WI38 (cell line): ENCODE measurements around the gene MAPRE2.

Experiments
- H3K4me3 ChIP-seq: 2 replicates; pipeline ENCODE4 v1.5.1; 2011; ENCODE audit warnings: low read depth, mild to moderate bottlenecking, control low read depth, low read length
- CTCF ChIP-seq: IDR thresholded peaks from 2 replicates; pipeline ENCODE4 v1.5.1; 2012; ENCODE audit warnings: low read depth, mild to moderate bottlenecking, control low read depth, low read length

Gene MAPRE2

GRCh38 chr18:35073186-35074105 is 32.2 kb downstream of the MAPRE2 start:
- no peak for TF ChIP-seq CTCF
- H3K4me3 ChIP-seq = no peak overlapping the region

GRCh38 chr18:35074581-35074980 is 33.4 kb downstream of the MAPRE2 start:
- no peak overlapping the region for H3K4me3 ChIP-seq
- no peak for TF ChIP-seq CTCF

- H3K4me3 ChIP-seq = no peak overlapping the region
- TF ChIP-seq CTCF = no peak
Observed at GRCh38 chr18:35075132-35075531, 33.9 kb downstream of the MAPRE2 start.

- no peak overlapping the region for H3K4me3 ChIP-seq
- no peak for TF ChIP-seq CTCF
Observed at GRCh38 chr18:35076135-35076924, 35.1 kb downstream of the MAPRE2 start.

- TF ChIP-seq CTCF = no peak
- no peak overlapping the region for H3K4me3 ChIP-seq
Observed at GRCh38 chr18:35077937-35078336, 36.7 kb downstream of the MAPRE2 start.

GRCh38 chr18:35080058-35080457 is 38.8 kb downstream of the MAPRE2 start:
- no peak overlapping the region for H3K4me3 ChIP-seq
- no peak for TF ChIP-seq CTCF

GRCh38 chr18:35083174-35083712 is 42.0 kb downstream of the MAPRE2 start:
- no peak overlapping the region for H3K4me3 ChIP-seq
- TF ChIP-seq CTCF = no peak
